Mesodermal cell (in vitro differentiated cells): ENCODE results near the gene MAGI2.

Experiments used
- H3K27ac ChIP-seq: 2 replicates; pipeline ENCODE4 v1.7.0; 2013; ENCODE audit warnings: mild to moderate bottlenecking, low read depth, low read length, moderate library complexity; ENCODE audit not compliant: severe bottlenecking
- H3K36me3 ChIP-seq: 2 replicates; pipeline ENCODE4 v1.7.1; 2013; ENCODE audit warnings: mild to moderate bottlenecking, low read length, moderate library complexity; ENCODE audit not compliant: control insufficient read depth, insufficient read depth
- H3K4me1 ChIP-seq: one replicate; pipeline ENCODE4 v1.7.1; 2013; ENCODE audit warnings: mild to moderate bottlenecking, low read length; ENCODE audit not compliant: insufficient read depth, control insufficient read depth, poor library complexity, severe bottlenecking
- H3K4me3 ChIP-seq: 2 replicates; pipeline ENCODE4 v1.7.0; 2013; ENCODE audit warnings: low read length, control low read depth, mild to moderate bottlenecking; ENCODE audit not compliant: insufficient read depth, poor library complexity, severe bottlenecking; ENCODE audit errors: extremely low read depth
- H3K9me3 ChIP-seq: 2 replicates; pipeline ENCODE4 v1.7.1; 2013; ENCODE audit warnings: mild to moderate bottlenecking, low read length, moderate library complexity; ENCODE audit not compliant: control insufficient read depth
- WGBS, 2 experiments: methylation state at CpG; one replicate each; pipeline ENCODE4 v1.1.5; 2013; ENCODE audit warnings: missing lambda C conversion rate in 2 of 2; ENCODE audit not compliant: insufficient coverage in 2 of 2; 5-methylcytosine and 5-hydroxymethylcytosine counted together

Gene MAGI2

DNA sequence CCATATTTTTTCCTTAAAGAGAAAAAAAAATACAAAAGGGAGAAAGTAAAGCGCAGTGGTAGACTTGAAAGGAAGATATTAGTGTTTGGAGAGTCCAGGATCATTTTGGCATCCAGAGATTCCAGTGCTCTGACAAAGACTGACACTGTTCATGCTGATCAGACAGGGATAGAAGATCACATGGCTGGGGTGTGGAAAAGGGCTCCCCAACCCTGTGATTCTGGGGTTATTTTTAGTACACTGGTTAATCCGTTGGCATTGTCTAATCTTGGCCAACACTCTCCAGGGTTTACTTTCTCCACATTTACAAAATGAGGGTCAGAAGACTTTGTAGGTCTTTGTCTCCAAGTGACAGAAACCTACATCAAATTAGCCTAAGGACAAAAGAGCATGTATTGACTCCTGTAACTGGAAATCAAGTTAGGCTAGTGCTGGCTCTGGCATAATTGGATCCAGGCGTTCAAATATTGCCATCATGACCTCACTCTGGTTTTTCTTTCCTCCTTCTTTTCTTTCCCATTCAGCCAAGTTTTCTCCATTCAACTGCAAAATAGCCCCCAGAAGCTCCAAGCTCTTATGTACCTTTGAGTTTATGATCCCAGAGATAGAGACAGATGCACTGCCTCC, 1473.3 kb downstream of the MAGI2 start:
- Histone ChIP-seq H3K36me3 (no peaks in the 10 kb centered on the region), H3K27ac (no peak overlapping the region), H3K4me3 (no peak overlapping the region), H3K4me1 (no peaks in the 10 kb centered on the region), H3K9me3 (no peaks in the 10 kb centered on the region)
- WGBS, 2 experiments: 97 to 100% methylated on average over 2 to 3 of the region's 3 CpGs

DNA sequence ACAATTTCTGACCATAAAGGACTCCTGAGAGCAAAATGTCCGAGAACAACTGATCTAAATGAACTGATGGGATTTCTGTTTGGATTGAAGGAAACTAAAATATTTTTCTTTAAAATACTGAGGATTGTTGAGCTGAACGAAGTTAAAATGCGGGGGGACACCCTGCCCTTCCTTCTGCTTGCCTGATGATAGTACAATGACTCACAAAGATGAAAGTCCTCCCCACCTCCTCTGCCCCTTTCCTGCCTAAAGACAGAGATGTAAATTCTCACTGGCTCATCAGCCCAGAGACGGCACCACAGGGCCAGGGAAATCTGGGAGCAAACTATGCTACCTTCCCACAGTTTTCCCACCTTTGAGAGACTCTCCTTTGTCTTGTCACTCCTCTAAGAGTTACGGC, 1474.2 kb downstream of the MAGI2 start:
- H3K36me3 ChIP-seq: no peaks in the 10 kb centered on the region
- no peak overlapping the region for H3K4me3 ChIP-seq
- H3K9me3 ChIP-seq: no peaks in the 10 kb centered on the region
- 65 to 76% methylated on average over 2 to 5 of the region's 5 CpGs for WGBS, 2 experiments
- H3K4me1 ChIP-seq: no peaks in the 10 kb centered on the region
- no peak overlapping the region for H3K27ac ChIP-seq

DNA sequence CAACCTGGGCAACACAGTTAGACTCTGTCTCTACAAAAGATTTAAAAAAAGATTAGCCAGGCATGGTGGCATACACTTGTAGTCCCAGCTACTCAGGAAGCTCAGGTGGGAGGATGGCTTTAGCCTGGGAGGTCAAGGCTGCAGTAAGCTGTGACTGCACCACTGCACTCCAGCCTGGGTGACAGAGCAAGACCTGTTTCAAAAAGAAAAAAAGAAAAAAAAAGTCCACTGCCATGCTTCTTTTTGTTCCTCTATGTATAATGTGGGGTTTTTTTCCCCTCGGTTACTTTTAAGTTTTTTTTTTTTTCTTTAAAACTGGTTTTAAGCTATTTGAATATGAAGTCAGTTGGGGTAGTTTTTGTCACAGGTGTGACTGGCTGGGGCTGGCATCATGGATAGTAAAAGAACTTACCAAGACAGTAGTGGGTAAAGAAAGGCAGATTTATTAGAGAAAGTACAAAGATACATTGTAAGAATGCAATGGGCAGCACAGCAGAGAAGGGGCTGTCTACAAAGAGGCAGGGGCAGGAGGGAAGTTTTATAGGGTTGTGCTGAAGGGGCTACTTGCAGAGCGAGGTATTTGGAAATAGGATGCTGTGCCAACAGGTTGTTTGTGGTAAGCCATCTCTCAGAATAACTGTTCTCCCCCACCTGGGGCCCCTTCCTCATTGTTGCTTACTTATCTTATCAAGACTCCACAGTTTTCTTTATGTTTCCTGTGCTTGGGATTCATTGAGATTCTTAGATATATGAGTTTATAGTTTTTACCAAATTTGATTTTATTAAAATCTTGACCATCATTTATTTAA, 1477.6 kb downstream of the MAGI2 start:
- H3K4me3 ChIP-seq: no peak overlapping the region
- H3K36me3 ChIP-seq: no peaks in the 10 kb centered on the region
- no peaks in the 10 kb centered on the region for H3K9me3 ChIP-seq
- H3K27ac ChIP-seq: no peak overlapping the region
- H3K4me1 ChIP-seq: no peaks in the 10 kb centered on the region
- WGBS, 2 experiments: no CpG with 5 or more reads among the region's 2 CpGs

- no peak overlapping the region for H3K27ac ChIP-seq
- no peaks in the 10 kb centered on the region for H3K36me3 ChIP-seq
- H3K4me3 ChIP-seq: no peak overlapping the region
- no peaks in the 10 kb centered on the region for H3K4me1 ChIP-seq
- no peaks in the 10 kb centered on the region for H3K9me3 ChIP-seq
Measured at GRCh38 chr7:77971726-77972125, 1481.7 kb downstream of the MAGI2 start.

DNA sequence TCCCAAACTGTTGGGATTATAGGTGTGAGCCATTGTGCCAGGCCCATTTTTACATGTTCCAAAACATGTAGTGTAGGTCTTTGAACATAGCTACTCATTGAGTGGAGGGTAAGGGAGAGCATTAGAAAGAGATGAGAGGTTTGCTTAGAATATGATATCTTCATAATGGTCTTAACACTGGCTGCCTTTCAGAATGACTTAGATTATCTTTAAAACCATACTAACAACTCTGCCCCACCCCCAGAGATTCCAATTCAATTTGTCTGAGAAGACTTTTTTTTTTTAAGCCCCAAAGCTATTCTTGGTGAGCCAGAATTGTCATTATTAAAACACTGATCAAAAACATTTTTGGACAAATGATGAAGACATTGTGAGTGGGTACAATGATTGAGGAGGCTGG, 1486.0 kb downstream of the MAGI2 start:
- H3K9me3 ChIP-seq: no peaks in the 10 kb centered on the region

More for the DNA sequence above, 1486.0 kb downstream of the MAGI2 start:
- no peaks in the 10 kb centered on the region for H3K4me1 ChIP-seq
- no peak overlapping the region for H3K4me3 ChIP-seq
- no peaks in the 10 kb centered on the region for H3K36me3 ChIP-seq
- H3K27ac ChIP-seq: no peak overlapping the region
